K562 (cell line): Measurements from ENCODE around the gene EDDM13. TPM values are rescaled to one million over a fixed set of nuclear protein-coding genes. Genes with fewer than 3 reads are reported as not detected.

Source experiments
- ASH1L ChIP-seq: fragments of 450-650 bp; IDR thresholded peaks from 2 replicates; pipeline ENCODE4 v1.6.1; 2018; ENCODE audit warnings: borderline replicate concordance, mild to moderate bottlenecking, low read depth; ENCODE audit not compliant: partially characterized antibody
- BCL6 ChIP-seq: fragments of 250-450 bp; sonication (Bioruptor Pico); IDR thresholded peaks from 2 replicates; pipeline ENCODE4 v1.4.0; 2020
- BMI1 ChIP-seq: fragments of 150-350 bp; IDR thresholded peaks from 2 replicates; pipeline ENCODE4 v1.6.1; 2014; ENCODE audit warnings: low read length
- CBX5 ChIP-seq: IDR thresholded peaks from 2 replicates; pipeline ENCODE4 v1.6.1; 2014; ENCODE audit warnings: low read depth, borderline replicate concordance
- CREB1 ChIP-seq, 2 experiments: sonication (generic) in 1 of 2; formaldehyde crosslinking in 1 of 2; IDR thresholded peaks; 2 replicates each; pipeline versions ENCODE4 v1.6.1 to v1.8.0; 2012 to 2022; ENCODE audit warnings: inconsistent platforms in 1 of 2, mild to moderate bottlenecking in 1 of 2, missing genetic modification reagents in 1 of 2, moderate library complexity in 1 of 2
- DPF2 ChIP-seq: fragments of 450-650 bp; IDR thresholded peaks from 2 replicates; pipeline ENCODE4 v1.6.1; 2016
- FOXM1 ChIP-seq, 2 experiments: fragments of 450-650 bp in 1 of 2; sonication (generic) in 1 of 2; formaldehyde crosslinking in 1 of 2; IDR thresholded peaks; 2 replicates each; pipeline versions ENCODE4 v1.6.1 to v1.9.0; 2017 to 2022; ENCODE audit warnings: low read depth in 2 of 2, mild to moderate bottlenecking in 2 of 2, missing genetic modification reagents in 1 of 2, moderate library complexity in 1 of 2
- HDAC8 ChIP-seq: fragments of 450-650 bp; IDR thresholded peaks from 2 replicates; pipeline ENCODE4 v1.6.1; 2016; ENCODE audit warnings: mild to moderate bottlenecking, missing genetic modification characterization, moderate library complexity, missing compliant biosample characterization
- HSF4 ChIP-seq: fragments of 250-450 bp; sonication (Bioruptor Pico); IDR thresholded peaks from 2 replicates; pipeline ENCODE4 v2.1.2; 2022; ENCODE audit warnings: mild to moderate bottlenecking, moderate library complexity, borderline replicate concordance
- JUND ChIP-seq, 2 experiments: IDR thresholded peaks; 2 replicates in 1 of 2; 3 replicates in 1 of 2; pipeline ENCODE4 v1.6.1; 2011; ENCODE audit warnings: borderline replicate concordance in 2 of 2, low read depth in 2 of 2, low read length in 2 of 2, improper control_type of control experiment in 1 of 2, missing biosample characterization in 1 of 2, missing genetic modification characterization in 1 of 2, missing genetic modification reagents in 1 of 2
- KHSRP ChIP-seq: fragments of 450-650 bp; IDR thresholded peaks from 2 replicates; pipeline ENCODE4 v1.6.1; 2017
- MCM2 ChIP-seq: fragments of 450-650 bp; IDR thresholded peaks from 2 replicates; pipeline ENCODE4 v1.6.1; 2017; ENCODE audit warnings: low read depth, mild to moderate bottlenecking
- MTA1 ChIP-seq: fragments of 450-650 bp; IDR thresholded peaks from 2 replicates; pipeline ENCODE4 v1.6.1; 2017; ENCODE audit warnings: borderline replicate concordance
- NCOR1 ChIP-seq: fragments of 450-650 bp; IDR thresholded peaks from 2 replicates; pipeline ENCODE4 v1.6.1; 2016; ENCODE audit warnings: mild to moderate bottlenecking, moderate library complexity
- RERE ChIP-seq: sonication (generic); formaldehyde crosslinking; IDR thresholded peaks from 2 replicates; pipeline ENCODE4 v1.8.0; 2023; ENCODE audit warnings: missing genetic modification reagents, mild to moderate bottlenecking, borderline replicate concordance
- SUPT5H ChIP-seq: fragments of 450-650 bp; IDR thresholded peaks from 2 replicates; pipeline ENCODE4 v1.6.1; 2016
- ZBTB1 ChIP-seq: sonication (generic); formaldehyde crosslinking; IDR thresholded peaks from 2 replicates; pipeline ENCODE4 v1.8.1; 2023; ENCODE audit warnings: missing genetic modification reagents, low read depth, mild to moderate bottlenecking, borderline replicate concordance
- ZBTB8A ChIP-seq: fragments of 450-650 bp; IDR thresholded peaks from 2 replicates; pipeline ENCODE4 v1.6.1; 2018; ENCODE audit warnings: mild to moderate bottlenecking, moderate library complexity; ENCODE audit not compliant: partially characterized antibody
- ZNF263 ChIP-seq: sonication (generic); formaldehyde crosslinking; IDR thresholded peaks from 2 replicates; pipeline ENCODE4 v1.8.0; 2022; ENCODE audit warnings: mild to moderate bottlenecking, missing genetic modification reagents, borderline replicate concordance
- ZNF639 ChIP-seq, 2 experiments: fragments of 200-800 bp in 1 of 2; sonication (Bioruptor generic) in 1 of 2; sonication (generic) in 1 of 2; formaldehyde crosslinking in 1 of 2; IDR thresholded peaks in 1 of 2; conservative IDR thresholded peaks in 1 of 2; 2 replicates each; pipeline versions ENCODE4 v1.5.0 to v1.6.1; 2016 to 2020; ENCODE audit warnings: missing compliant biosample characterization in 1 of 2, missing genetic modification characterization in 1 of 2, missing genetic modification reagents in 1 of 2
- polyA plus RNA-seq, 8 experiments: library from polyadenylated mRNA; depleted of rRNA in 4 of 8; stranded (reverse) in 5 of 8; unstranded in 3 of 8; fragments of >200 nt; fragmentation: Nextera tagmentation in 2 of 8; fragmentation: Illumina TruSeq in 1 of 8; extraction: Ambion mirVana in 2 of 8; extraction: Trizol in 1 of 8; gene quantifications; 2 replicates each; pipeline versions ENCODE4 v1.2.1 to v1.2.3, GENCODE V29; 2011 to 2014; ENCODE audit warnings: inconsistent platforms in 1 of 8, missing spikeins in 1 of 8
- total RNA-seq, 7 experiments: library from RNA; depleted of rRNA in 6 of 7; stranded (reverse); fragments of >200 nt in 6 of 7; fragmentation: Illumina TruSeq in 2 of 7; extraction: Trizol in 2 of 7; gene quantifications; 2 replicates each; pipeline versions ENCODE4 v1.2.1 to v1.2.3, GENCODE V29; 2011 to 2021; ENCODE audit warnings: low replicate concordance in 1 of 7

EDDM13 gene
- total and polyA plus RNA-seq, 9 of the 15 experiments (the other 6 are each of a cell fraction or from before 2014, with no cell fraction given) = 2.0 to 7.7 (median 4.1) TPM

DNA sequence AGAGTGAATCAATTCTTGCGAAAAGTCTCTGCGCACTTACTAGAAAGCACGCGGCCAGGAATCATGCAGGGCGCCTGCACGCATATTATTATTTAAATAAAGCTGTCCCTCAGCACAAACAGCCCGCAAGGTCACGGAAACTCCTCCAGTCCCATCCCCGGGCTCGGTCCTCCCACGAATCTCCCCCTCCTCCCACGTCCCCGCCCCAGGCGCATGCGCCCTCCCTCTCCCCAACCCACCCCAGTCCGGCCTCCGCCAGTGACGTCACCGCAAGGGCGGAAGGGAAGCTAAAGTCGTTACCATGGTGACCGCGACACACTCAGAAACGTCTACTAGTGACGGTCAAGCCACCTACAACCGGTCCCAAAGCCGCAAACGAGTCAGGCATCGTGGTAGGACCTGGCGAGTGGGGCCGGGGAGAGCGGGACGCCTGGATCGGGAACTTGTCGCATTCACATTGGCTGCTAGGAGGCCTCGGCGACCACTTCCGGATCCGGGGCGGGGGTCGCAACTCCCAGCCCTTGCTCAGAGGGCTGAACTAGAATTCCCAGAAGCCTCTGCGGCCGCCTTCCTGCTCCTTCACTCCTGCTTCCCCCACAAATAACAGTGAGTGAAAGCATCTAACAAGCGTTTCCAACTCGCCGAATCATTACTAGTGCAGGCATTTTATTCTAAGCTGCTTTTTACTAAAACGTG is 42.0 kb downstream of the EDDM13 start, which contains the start of gene ZSCAN5A (continued):
- TF ChIP-seq RERE = no peak
- peak; percentile 100 for TF ChIP-seq ZNF263 (CRISPR knock-in tag)
- peak; percentile 85 for TF ChIP-seq ASH1L
- peak; percentile 91 for TF ChIP-seq ZBTB8A
- TF ChIP-seq CBX5 = no peak
- no peak for TF ChIP-seq NCOR1
- TF ChIP-seq FOXM1 (IDR thresholded peaks at IDR 0.05; ENCODE audit: low read depth) = peak; percentile 37; the same call in 1 of the 2 replicates
- TF ChIP-seq FOXM1 (CRISPR knock-in tag; IDR thresholded peaks at IDR 0.05; ENCODE audit: low read depth) = no peak; the same call in 1 of the 2 replicates
- peak; percentile 81 for TF ChIP-seq MCM2
- peak; percentile 85 for TF ChIP-seq CREB1 (IDR thresholded peaks at IDR 0.05)
- peak; percentile 89 for TF ChIP-seq CREB1 (CRISPR knock-in tag; IDR thresholded peaks at IDR 0.05)
- TF ChIP-seq BCL6 (CRISPR knock-in tag) = no peak
- no peak for TF ChIP-seq HSF4 (CRISPR knock-in tag)
- TF ChIP-seq BMI1 = peak; percentile 66; the same call in 1 of the 2 replicates
- TF ChIP-seq HDAC8 (tag) = 0 out of 2 replicates have a peak, but pooled peaks have one; percentile 62
- peak; percentile 89 for TF ChIP-seq JUND (IDR thresholded peaks at IDR 0.05; ENCODE audit: borderline replicate concordance, low read depth, low read length)
- peak; percentile 63; the same call in 2 of the 3 replicates for TF ChIP-seq JUND (tag; IDR thresholded peaks at IDR 0.05; ENCODE audit: borderline replicate concordance, low read depth, low read length)
- peak; percentile 76; the same call in 1 of the 2 replicates for TF ChIP-seq MTA1
- TF ChIP-seq ZBTB1 (CRISPR knock-in tag) = 0 out of 2 replicates have a peak, but pooled peaks have one; percentile 46
- TF ChIP-seq ZNF639 (CRISPR knock-in tag; conservative IDR thresholded peaks at IDR 0.05 in 1 of 2, IDR thresholded peaks at IDR 0.05 in 1 of 2) = peak in 1 of 2 experiments; percentile 80; a peak in 1 of 4 replicates
- peak; percentile 67 for TF ChIP-seq SUPT5H
- TF ChIP-seq DPF2 = peak; percentile 63
- peak; percentile 85 for TF ChIP-seq KHSRP
